Inflammatory macrophage (primary cell): ENCODE measurements around the gene C1orf167.
A peak's percentile ranks its signal among the peaks of the same experiment; 100 is the strongest.

Experiments
- DNase-seq, 2 donors: peaks; one replicate each; pipeline ENCODE4 v3.0.0-alpha.2; 2020 to 2022

C1orf167 gene

GRCh38 chr1:11735854-11736745 is 25.9 kb upstream of the C1orf167 start, which contains the start of gene AGTRAP:
TSS of gene AGTRAP (plus strand) at chr1:11736136. CDS start at chr1:11736209, 73 bp downstream.
- DNase-seq, result peak; percentile 92 to 95

- DNase-seq, result peak; percentile 90 to 93
Measured at GRCh38 chr1:11736746-11737639, 25.0 kb upstream of the C1orf167 start.

DNA sequence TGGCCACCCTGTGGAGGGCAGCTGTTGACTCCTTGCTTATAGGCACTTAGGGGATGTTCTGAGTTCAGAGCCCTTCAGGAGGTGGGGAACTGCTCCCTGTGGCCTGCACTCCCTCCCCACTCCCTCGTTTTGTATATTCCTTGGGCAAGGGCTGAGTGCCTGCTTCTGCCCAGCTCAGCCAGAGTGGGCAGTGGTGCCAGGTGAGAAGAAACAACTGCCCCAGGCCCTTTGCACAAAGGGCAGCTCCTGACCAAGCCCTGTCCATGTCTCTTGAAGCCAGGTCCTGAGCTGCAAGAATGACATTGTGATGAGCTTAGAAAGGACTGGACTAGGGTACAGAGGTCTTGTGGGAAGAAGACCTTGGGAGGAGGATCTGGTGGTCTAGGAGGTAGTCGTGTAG is 23.9 kb upstream of the C1orf167 start:
- no peak for DNase-seq

GRCh38 chr1:11738783-11739182 is 23.2 kb upstream of the C1orf167 start:
- DNase-seq, result peak; percentile 23 to 29

GRCh38 chr1:11740258-11741192 is 21.5 kb upstream of the C1orf167 start:
- no peak for DNase-seq

GRCh38 chr1:11741482-11741881 is 20.5 kb upstream of the C1orf167 start:
- DNase-seq, result no peak

DNA sequence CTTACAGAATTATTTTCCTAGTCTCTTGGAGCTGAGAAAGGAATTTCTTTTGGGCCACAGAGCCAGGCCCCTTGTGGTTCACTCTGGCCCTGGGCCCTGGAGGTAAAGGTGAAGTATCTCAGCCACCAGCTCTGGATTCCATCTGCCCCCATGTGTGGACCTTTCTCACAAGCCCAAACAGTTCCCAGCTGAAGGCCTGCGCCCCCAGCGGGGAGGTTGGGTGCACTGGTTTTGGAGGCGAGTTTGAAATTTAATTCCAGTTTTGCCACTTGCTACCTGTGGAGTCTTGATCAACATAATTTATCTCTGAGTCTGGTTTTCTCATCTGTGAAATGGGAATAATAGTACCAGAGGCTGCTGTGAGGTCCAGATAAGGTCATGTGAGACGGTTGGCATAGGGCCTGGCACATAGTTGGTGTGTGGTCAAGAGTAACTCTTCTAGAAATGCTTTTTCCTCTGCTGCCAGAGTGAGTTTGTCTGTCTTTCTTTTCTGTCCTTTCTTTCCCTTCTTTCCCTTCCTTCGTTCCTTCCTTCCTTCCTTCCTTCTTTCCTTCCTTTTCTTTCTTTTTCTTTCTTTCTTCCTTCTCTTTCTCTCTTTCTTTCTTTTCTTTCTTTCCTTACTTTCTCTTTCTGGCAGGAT is 20.0 kb upstream of the C1orf167 start:
- no peak for DNase-seq

DNA sequence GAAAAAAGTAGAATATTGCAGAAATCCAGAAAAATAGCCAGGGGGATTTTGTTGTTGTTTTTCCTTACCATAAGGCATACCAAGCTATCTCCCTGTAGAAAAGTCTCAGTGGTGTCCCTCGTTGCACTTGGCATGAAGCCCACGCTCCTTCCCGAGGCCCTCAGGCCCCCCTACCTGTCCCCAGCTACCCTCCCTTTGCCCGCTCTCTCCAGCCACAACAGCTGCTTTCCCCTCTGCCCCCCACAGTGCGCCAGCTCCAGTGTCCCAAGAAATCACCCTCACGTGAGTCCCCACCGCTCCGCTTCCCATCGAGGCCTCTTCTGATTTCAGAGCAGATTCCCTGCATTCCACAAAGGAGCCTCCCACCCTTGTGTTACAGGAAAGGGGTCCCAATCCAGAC is 17.7 kb upstream of the C1orf167 start:
- DNase-seq, result no peak

DNA sequence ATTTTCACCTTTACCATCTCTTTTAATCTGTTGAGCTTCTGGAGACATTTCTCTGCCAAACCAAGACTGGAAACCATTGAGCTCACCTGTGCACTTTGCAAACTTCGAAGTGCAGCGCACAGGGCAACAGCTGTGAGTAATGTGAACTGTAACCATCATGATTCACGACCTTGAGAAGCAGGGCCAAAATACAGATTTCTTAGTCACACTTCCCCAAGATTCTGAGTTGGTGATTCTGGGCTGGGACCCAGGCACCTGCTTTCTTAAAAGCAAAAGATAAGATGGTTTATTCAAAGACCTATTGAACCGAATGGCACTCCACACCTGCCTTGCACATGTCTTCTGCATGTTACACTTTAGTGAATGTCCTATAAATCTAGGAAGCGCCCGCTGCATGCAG is 15.9 kb upstream of the C1orf167 start:
- DNase-seq, result no peak

DNA sequence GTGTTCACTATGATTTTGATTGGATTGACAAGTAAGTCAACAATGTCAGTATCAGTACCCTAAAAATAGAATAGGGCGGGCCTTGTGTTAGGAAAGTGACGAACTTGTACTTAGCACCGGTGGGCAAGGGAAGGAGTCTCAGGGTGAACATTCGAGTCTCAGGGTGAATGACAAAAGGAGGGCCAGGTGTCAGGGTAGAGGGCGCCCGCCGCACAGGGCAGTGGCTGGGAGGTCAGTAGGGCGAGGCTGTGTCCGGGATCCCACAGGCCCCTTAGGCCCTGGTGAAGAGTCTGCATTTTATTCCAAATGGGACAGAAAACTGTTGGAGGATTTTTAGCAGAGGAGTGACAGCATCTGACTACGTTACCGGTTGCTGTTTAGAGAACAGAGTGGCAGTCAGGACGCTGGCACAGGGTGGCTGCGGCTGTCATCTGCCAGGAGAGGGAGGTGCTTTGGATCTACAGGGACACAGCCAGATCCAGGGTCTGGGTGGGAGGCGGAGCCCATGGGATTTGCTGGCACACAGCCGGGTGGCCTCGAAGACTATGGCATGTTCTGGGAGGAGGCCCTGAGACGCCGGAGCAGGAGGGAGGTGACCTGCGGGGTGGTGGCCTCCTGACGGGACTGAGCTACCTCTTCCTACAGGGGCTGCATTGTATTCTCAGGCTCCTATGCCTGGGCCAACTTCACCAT is 15.1 kb upstream of the C1orf167 start:
- DNase-seq, result no peak

GRCh38 chr1:11748294-11749202 is 13.4 kb upstream of the C1orf167 start:
- no peak for DNase-seq

- peak in 1 of 2 donors; percentile 66 for DNase-seq
Measured at GRCh38 chr1:11749203-11749689, 12.7 kb upstream of the C1orf167 start.

DNA sequence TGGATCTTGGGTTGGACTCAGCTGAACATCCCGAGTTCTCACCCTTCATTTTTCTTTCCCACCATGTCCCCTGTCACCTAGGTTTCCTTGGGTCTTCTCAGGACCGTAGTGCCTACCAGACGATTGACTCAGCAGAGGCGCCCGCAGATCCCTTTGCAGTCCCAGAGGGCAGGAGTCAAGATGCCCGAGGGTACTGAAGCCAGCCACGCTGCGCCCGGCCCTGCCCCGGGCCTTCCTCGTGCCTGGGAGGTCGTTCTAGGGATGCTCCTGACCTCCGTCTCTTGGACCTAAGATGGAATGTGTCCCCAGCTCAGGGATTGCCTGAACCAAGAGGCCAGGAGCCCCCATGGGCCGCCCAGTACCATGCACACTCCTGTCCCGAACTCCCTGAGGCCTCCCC is 12.0 kb upstream of the C1orf167 start:
- DNase-seq, result no peak

GRCh38 chr1:11751087-11751486 is 10.9 kb upstream of the C1orf167 start:
- no peak for DNase-seq

- no peak for DNase-seq
Measured at GRCh38 chr1:11752359-11753088, 9.5 kb upstream of the C1orf167 start.

GRCh38 chr1:11753555-11754208 is 8.3 kb upstream of the C1orf167 start:
- no peak for DNase-seq

DNA sequence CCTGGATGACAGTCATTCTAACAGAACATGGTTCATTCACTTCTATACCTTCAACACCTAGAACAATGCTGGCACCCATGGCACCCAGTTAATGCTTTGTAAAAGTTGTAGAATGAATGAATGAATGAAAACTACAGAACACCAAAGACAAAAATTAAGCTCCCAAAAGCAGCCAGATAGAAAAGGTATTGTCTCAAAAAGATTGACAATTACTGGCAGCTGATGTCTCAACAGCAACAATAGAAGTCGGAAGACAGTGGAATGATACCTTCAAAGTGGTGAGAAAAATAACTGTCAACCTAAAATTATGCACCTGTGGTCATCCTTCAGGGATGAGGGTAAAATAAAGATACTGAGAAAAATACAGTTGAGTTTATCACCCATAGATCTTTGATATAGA is 4.9 kb upstream of the C1orf167 start:
- DNase-seq, result no peak

DNA sequence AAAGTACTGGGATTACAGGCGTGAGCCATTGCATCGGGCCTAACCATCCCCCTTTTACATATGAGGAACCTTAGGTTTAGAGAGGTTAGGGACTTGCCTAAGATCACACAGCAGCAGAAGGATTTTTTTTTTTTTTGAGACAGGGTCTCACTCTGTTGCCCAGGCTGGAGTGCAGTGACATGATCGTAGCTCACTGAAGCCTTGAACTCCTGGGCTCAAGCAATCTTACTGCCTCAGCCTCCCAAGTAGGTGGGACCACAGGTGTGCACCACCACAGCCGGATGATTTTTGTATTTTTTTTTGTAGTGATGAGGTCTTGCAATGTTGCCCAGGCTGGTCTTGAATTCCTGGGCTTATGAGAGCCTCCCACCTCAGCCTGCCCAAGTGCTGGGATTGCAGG is 2.2 kb upstream of the C1orf167 start:
- DNase-seq, result no peak

DNA sequence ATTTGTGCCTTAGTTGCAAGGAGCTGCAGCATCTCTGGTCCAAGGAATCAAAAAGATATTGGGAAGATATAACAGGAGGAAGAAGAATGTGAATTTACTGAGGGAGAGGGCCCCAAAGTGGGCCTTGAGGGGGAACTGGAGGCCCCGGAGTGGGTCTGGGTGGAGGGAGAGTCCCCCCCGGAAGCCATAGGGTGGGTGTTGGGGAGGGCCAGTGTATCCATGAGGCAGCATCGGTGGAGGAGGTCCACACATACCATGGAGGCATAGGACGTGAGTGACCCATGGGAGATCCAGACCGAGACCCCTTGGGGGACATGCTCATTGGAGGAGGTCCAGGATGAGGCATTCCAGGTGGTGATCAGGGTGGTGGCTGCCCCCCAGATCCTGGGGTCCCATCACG is 708 bp upstream of the C1orf167 start:
- no peak for DNase-seq
